ENCODE data around the gene IFI44.

- TF ChIP-seq NR2F2 (IDR thresholded peaks at IDR 0.05) (no peak), CTCF (IDR thresholded peaks at IDR 0.05; ENCODE audit: low read depth, low read length, missing input control) (no peak), SP1 (IDR thresholded peaks at IDR 0.05) (no peak), RAD21 (IDR thresholded peaks at IDR 0.05) (no peak), YY1 (IDR thresholded peaks at IDR 0.05) (no peak), TAF1 (conservative IDR thresholded peaks at IDR 0.05) (no peak), MAX (IDR thresholded peaks at IDR 0.05) (no peak), GABPA (IDR thresholded peaks at IDR 0.05 in 1 of 2, conservative IDR thresholded peaks at IDR 0.05 in 1 of 2) (no peak), REST (IDR thresholded peaks at IDR 0.05) (no peak), HNF4G (IDR thresholded peaks at IDR 0.05) (no peak), FOXA1 (IDR thresholded peaks at IDR 0.05) (no peak), JUND (IDR thresholded peaks at IDR 0.05) (no peak), EGR1 (IDR thresholded peaks at IDR 0.05; ENCODE audit: low read depth in 2 of 2) (no peak), HNF4A (conservative IDR thresholded peaks at IDR 0.05) (no peak)
Measured at GRCh38 chr1:78619803-78620579, 29.6 kb upstream of the IFI44 start, which contains the start of gene IFI44L.
